NOMO-1 treated with DMSO at 0.1 percent for 48 hours (cell line): Measurements from ENCODE around the gene HMOX1.

Experiments
- DNase-seq: peaks from one replicate; lab custom pipeline; 2025; ENCODE audit not compliant: unreplicated experiment; lab: John Stamatoyannopoulos, UW

Gene HMOX1

GRCh38 chr22:35400501-35400790, 19.6 kb downstream of the HMOX1 start:
- no peak for DNase-seq

GRCh38 chr22:35401863-35402262, 21.0 kb downstream of the HMOX1 start:
- no peak for DNase-seq

GRCh38 chr22:35403356-35403755, 22.5 kb downstream of the HMOX1 start:
- DNase-seq, result no peak

- no peak for DNase-seq
These were observed 23.3 kb downstream of the HMOX1 start for GRCh38 chr22:35404176-35404575.

- no peak for DNase-seq
These were observed 25.5 kb downstream of the HMOX1 start for GRCh38 chr22:35406443-35406842.

GRCh38 chr22:35407362-35407761, 26.5 kb downstream of the HMOX1 start:
- DNase-seq, result no peak

GRCh38 chr22:35409783-35410662, 29.1 kb downstream of the HMOX1 start:
- peak; percentile 98 for DNase-seq

- DNase-seq, result no peak
These were observed 29.8 kb downstream of the HMOX1 start for GRCh38 chr22:35410663-35411034.

- no peak for DNase-seq
These were observed 30.2 kb downstream of the HMOX1 start for GRCh38 chr22:35411102-35411501.

GRCh38 chr22:35413624-35414023, 32.7 kb downstream of the HMOX1 start:
- no peak for DNase-seq

GRCh38 chr22:35417606-35418005, 36.7 kb downstream of the HMOX1 start:
- DNase-seq, result no peak

GRCh38 chr22:35418088-35418487, 37.2 kb downstream of the HMOX1 start:
- DNase-seq, result no peak

GRCh38 chr22:35418731-35419130, 37.8 kb downstream of the HMOX1 start:
- DNase-seq, result no peak

- DNase-seq, result no peak
These were observed 38.9 kb downstream of the HMOX1 start for GRCh38 chr22:35419756-35420155.

GRCh38 chr22:35421121-35421520, 40.2 kb downstream of the HMOX1 start:
- DNase-seq, result no peak

GRCh38 chr22:35422145-35422544, 41.2 kb downstream of the HMOX1 start:
- DNase-seq, result no peak

GRCh38 chr22:35422936-35423335, 42.0 kb downstream of the HMOX1 start:
- DNase-seq, result no peak

- DNase-seq, result no peak
These were observed 43.2 kb downstream of the HMOX1 start for GRCh38 chr22:35424081-35424480.

GRCh38 chr22:35424761-35425160, 43.9 kb downstream of the HMOX1 start:
- no peak for DNase-seq

- DNase-seq, result no peak
These were observed 44.6 kb downstream of the HMOX1 start for GRCh38 chr22:35425546-35425945.

- DNase-seq, result no peak
These were observed 45.3 kb downstream of the HMOX1 start for GRCh38 chr22:35425971-35426800.

- no peak for DNase-seq
These were observed 45.9 kb downstream of the HMOX1 start for GRCh38 chr22:35426801-35427140.
